WTC11 (cell line): ENCODE results near the gene MICAL2.

Experiments used
- CREM ChIP-seq: sonication (generic); formaldehyde crosslinking; IDR thresholded peaks from 2 replicates; pipeline ENCODE4 v1.8.1; 2022; ENCODE audit warnings: mild to moderate bottlenecking, missing genetic modification reagents, moderate library complexity
- CTCF ChIP-seq: fragments of 200-600 bp; IDR thresholded peaks from 2 replicates; pipeline ENCODE4 v1.8.0; 2022; ENCODE audit warnings: antibody characterized with exemption
- E2F1 ChIP-seq: sonication (generic); formaldehyde crosslinking; IDR thresholded peaks from 2 replicates; pipeline ENCODE4 v1.8.0; 2022; ENCODE audit warnings: mild to moderate bottlenecking, missing genetic modification reagents
- NR3C1 ChIP-seq: sonication (generic); formaldehyde crosslinking; conservative IDR thresholded peaks from 2 replicates; pipeline ENCODE4 v1.8.1; 2023; ENCODE audit warnings: low read depth, mild to moderate bottlenecking, missing genetic modification reagents
- ZNF281 ChIP-seq: sonication (generic); formaldehyde crosslinking; IDR thresholded peaks from 2 replicates; pipeline ENCODE4 v1.8.0; 2023; ENCODE audit warnings: mild to moderate bottlenecking, missing genetic modification reagents
- TF ChIP-seq, protein P1 (sequence below): sonication (generic); formaldehyde crosslinking; IDR thresholded peaks from 2 replicates; pipeline ENCODE4 v1.8.0; 2022; ENCODE audit warnings: mild to moderate bottlenecking, missing genetic modification reagents
- TF ChIP-seq, protein P2 (sequence below): sonication (generic); formaldehyde crosslinking; IDR thresholded peaks from 2 replicates; pipeline ENCODE4 v1.8.1; 2022; ENCODE audit warnings: low read depth, mild to moderate bottlenecking, moderate library complexity, missing genetic modification reagents, borderline replicate concordance

- TF ChIP-seq ZNF281 (CRISPR knock-in tag) (no peak), CTCF (no peak), NR3C1 (no peak), CREM (CRISPR knock-in tag) (no peak), E2F1 (CRISPR knock-in tag) (no peak)
- TF ChIP-seq, protein P1, sequence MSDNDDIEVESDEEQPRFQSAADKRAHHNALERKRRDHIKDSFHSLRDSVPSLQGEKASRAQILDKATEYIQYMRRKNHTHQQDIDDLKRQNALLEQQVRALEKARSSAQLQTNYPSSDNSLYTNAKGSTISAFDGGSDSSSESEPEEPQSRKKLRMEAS, result no peak
- TF ChIP-seq, protein P2, sequence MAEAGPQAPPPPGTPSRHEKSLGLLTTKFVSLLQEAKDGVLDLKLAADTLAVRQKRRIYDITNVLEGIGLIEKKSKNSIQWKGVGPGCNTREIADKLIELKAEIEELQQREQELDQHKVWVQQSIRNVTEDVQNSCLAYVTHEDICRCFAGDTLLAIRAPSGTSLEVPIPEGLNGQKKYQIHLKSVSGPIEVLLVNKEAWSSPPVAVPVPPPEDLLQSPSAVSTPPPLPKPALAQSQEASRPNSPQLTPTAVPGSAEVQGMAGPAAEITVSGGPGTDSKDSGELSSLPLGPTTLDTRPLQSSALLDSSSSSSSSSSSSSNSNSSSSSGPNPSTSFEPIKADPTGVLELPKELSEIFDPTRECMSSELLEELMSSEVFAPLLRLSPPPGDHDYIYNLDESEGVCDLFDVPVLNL (CRISPR knock-in tag), result no peak
Measured at GRCh38 chr11:12301379-12301778, 191.0 kb downstream of the MICAL2 start.
